K562 (cell line): ENCODE results near the gene SPNS1. TPM values are rescaled to one million over a fixed set of nuclear protein-coding genes. Genes with fewer than 3 reads are reported as not detected.

Source experiments
- CHCHD3 ChIP-seq: fragments of 250-450 bp; sonication (Bioruptor Pico); IDR thresholded peaks from 2 replicates; pipeline ENCODE4 v2.1.2; 2022; ENCODE audit warnings: mild to moderate bottlenecking
- CTBP1 ChIP-seq: fragments of 450-650 bp; IDR thresholded peaks from 2 replicates; pipeline ENCODE4 v1.6.1; 2016; ENCODE audit warnings: borderline replicate concordance
- ELK3 ChIP-seq: fragments of 450-650 bp; formaldehyde crosslinking; IDR thresholded peaks from 2 replicates; pipeline ENCODE4 v1.4.0; 2020; ENCODE audit warnings: mild to moderate bottlenecking
- EWSR1 ChIP-seq: fragments of 450-650 bp; IDR thresholded peaks from 2 replicates; pipeline ENCODE4 v1.6.1; 2018; ENCODE audit warnings: borderline replicate concordance, mild to moderate bottlenecking, low read depth, moderate library complexity; ENCODE audit not compliant: partially characterized antibody
- GTF2A2 ChIP-seq: IDR thresholded peaks from 2 replicates; pipeline ENCODE4 v1.6.1; 2016; ENCODE audit warnings: mild to moderate bottlenecking, missing genetic modification characterization, missing compliant biosample characterization
- HBP1 ChIP-seq: fragments of 450-650 bp; formaldehyde crosslinking; IDR thresholded peaks from 2 replicates; pipeline ENCODE4 v1.4.0; 2022; ENCODE audit warnings: missing genetic modification characterization
- HNRNPUL1 ChIP-seq: fragments of 200-400 bp; formaldehyde crosslinking; IDR thresholded peaks from 2 replicates; pipeline ENCODE4 v1.6.1; 2017; ENCODE audit warnings: low read length
- MTF1 ChIP-seq: fragments of 250-450 bp; sonication (Bioruptor Pico); IDR thresholded peaks from 2 replicates; pipeline ENCODE4 v1.9.0; 2021; ENCODE audit warnings: moderate library complexity, mild to moderate bottlenecking, inconsistent platforms, borderline replicate concordance
- NR2F6 ChIP-seq: fragments of 450-650 bp; formaldehyde crosslinking; IDR thresholded peaks from 2 replicates; pipeline ENCODE4 v1.4.0; 2020; ENCODE audit warnings: mild to moderate bottlenecking
- PYGO2 ChIP-seq: fragments of 450-650 bp; IDR thresholded peaks from 2 replicates; pipeline ENCODE4 v1.6.1; 2016; ENCODE audit warnings: mild to moderate bottlenecking, missing genetic modification characterization, moderate library complexity, missing compliant biosample characterization
- THRA ChIP-seq: fragments of 450-650 bp; IDR thresholded peaks from 2 replicates; pipeline ENCODE4 v1.6.1; 2017; ENCODE audit warnings: mild to moderate bottlenecking, moderate library complexity
- ZBTB26 ChIP-seq: fragments of 450-650 bp; formaldehyde crosslinking; IDR thresholded peaks from 2 replicates; pipeline ENCODE4 v1.4.0; 2022; ENCODE audit warnings: missing genetic modification characterization
- ZBTB5 ChIP-seq: fragments of 450-650 bp; IDR thresholded peaks from 2 replicates; pipeline ENCODE4 v1.6.1; 2017; ENCODE audit warnings: antibody characterized with exemption
- ZBTB8A ChIP-seq: fragments of 450-650 bp; IDR thresholded peaks from 2 replicates; pipeline ENCODE4 v1.6.1; 2018; ENCODE audit warnings: mild to moderate bottlenecking, moderate library complexity; ENCODE audit not compliant: partially characterized antibody
- ZBTB9 ChIP-seq: fragments of 450-650 bp; formaldehyde crosslinking; IDR thresholded peaks from 2 replicates; pipeline ENCODE4 v1.4.0; 2020; ENCODE audit warnings: mild to moderate bottlenecking, moderate library complexity
- ZNF146 ChIP-seq: IDR thresholded peaks from one replicate; pipeline ENCODE4 v1.6.1; 2018; ENCODE audit warnings: missing compliant biosample characterization; ENCODE audit not compliant: unreplicated experiment
- ZNF561 ChIP-seq: fragments of 450-650 bp; formaldehyde crosslinking; conservative IDR thresholded peaks from 2 replicates; pipeline ENCODE4 v1.4.0; 2020; ENCODE audit warnings: mild to moderate bottlenecking, moderate library complexity
- polyA plus RNA-seq, 8 experiments: library from polyadenylated mRNA; depleted of rRNA in 4 of 8; stranded (reverse) in 5 of 8; unstranded in 3 of 8; fragments of >200 nt; fragmentation: Nextera tagmentation in 2 of 8; fragmentation: Illumina TruSeq in 1 of 8; extraction: Ambion mirVana in 2 of 8; extraction: Trizol in 1 of 8; gene quantifications; 2 replicates each; pipeline versions ENCODE4 v1.2.1 to v1.2.3, GENCODE V29; 2011 to 2014; ENCODE audit warnings: inconsistent platforms in 1 of 8, missing spikeins in 1 of 8
- total RNA-seq, 7 experiments: library from RNA; depleted of rRNA in 6 of 7; stranded (reverse); fragments of >200 nt in 6 of 7; fragmentation: Illumina TruSeq in 2 of 7; extraction: Trizol in 2 of 7; gene quantifications; 2 replicates each; pipeline versions ENCODE4 v1.2.1 to v1.2.3, GENCODE V29; 2011 to 2021; ENCODE audit warnings: low replicate concordance in 1 of 7

Gene SPNS1
- total and polyA plus RNA-seq, 9 of the 15 experiments (the other 6 are each of a cell fraction or from before 2014, with no cell fraction given) = 0.58 to 64.9 (median 13.7) TPM

- no peak for TF ChIP-seq THRA
- TF ChIP-seq ZBTB9 (CRISPR knock-in tag) = no peak
- TF ChIP-seq CTBP1 = peak; percentile 85; the same call in 1 of the 2 replicates
- no peak for TF ChIP-seq MTF1
- peak; percentile 0 for TF ChIP-seq ZNF146 (CRISPR knock-in tag)
- no peak for TF ChIP-seq ZBTB26 (CRISPR knock-in tag)
- no peak for TF ChIP-seq ZNF561 (CRISPR knock-in tag)
- TF ChIP-seq HBP1 (CRISPR knock-in tag) = 0 out of 2 replicates have a peak, but pooled peaks have one; percentile 43
- TF ChIP-seq PYGO2 = no peak
- TF ChIP-seq ELK3 (CRISPR knock-in tag) = no peak
- no peak for TF ChIP-seq HNRNPUL1
- no peak for TF ChIP-seq CHCHD3
- TF ChIP-seq NR2F6 (CRISPR knock-in tag) = no peak
- no peak for TF ChIP-seq EWSR1
- TF ChIP-seq GTF2A2 = no peak
- TF ChIP-seq ZBTB8A = no peak
- no peak for TF ChIP-seq ZBTB5
These were observed at the start of gene SPNS1 (continued) for GRCh38 chr16:28974437-28975157.
